ENCODE data around the gene CMIP.

Gene CMIP

DNA sequence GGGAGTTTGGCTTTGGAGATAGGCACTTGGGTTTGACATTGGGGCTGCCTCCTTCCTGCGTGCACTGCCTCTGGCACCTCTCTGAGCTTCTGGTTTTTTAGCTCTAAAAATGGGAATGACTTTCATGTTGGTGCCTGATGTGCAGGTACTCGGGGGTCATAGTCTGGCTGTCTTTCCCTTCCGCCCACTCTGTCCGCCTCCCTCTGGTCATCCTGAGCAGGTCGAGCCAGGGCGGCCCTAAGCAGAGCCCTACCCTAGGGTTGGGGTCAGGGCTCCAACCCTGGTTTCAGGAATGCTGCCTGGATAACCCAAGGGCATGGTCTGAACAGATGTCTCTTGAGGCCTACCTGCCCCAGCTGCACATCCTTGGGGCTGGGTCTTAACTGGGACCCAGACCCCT is 64.8 kb downstream of the CMIP start:
- H3K4me2 ChIP-seq (ENCODE audit: low read length) = no peak overlapping the region
- H3K27me3 ChIP-seq (ENCODE audit: control insufficient read depth, insufficient read depth, low read length) = no peaks in the 10 kb centered on the region
- H3K36me3 ChIP-seq (ENCODE audit: control insufficient read depth, insufficient read depth, low read length) = no peaks in the 10 kb centered on the region
- H3K4me1 ChIP-seq = no peaks in the 10 kb centered on the region
- H3K79me2 ChIP-seq = peaks cover 16% of the 10 kb centered on the region
- TF ChIP-seq, protein P1, sequence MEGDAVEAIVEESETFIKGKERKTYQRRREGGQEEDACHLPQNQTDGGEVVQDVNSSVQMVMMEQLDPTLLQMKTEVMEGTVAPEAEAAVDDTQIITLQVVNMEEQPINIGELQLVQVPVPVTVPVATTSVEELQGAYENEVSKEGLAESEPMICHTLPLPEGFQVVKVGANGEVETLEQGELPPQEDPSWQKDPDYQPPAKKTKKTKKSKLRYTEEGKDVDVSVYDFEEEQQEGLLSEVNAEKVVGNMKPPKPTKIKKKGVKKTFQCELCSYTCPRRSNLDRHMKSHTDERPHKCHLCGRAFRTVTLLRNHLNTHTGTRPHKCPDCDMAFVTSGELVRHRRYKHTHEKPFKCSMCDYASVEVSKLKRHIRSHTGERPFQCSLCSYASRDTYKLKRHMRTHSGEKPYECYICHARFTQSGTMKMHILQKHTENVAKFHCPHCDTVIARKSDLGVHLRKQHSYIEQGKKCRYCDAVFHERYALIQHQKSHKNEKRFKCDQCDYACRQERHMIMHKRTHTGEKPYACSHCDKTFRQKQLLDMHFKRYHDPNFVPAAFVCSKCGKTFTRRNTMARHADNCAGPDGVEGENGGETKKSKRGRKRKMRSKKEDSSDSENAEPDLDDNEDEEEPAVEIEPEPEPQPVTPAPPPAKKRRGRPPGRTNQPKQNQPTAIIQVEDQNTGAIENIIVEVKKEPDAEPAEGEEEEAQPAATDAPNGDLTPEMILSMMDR (IDR thresholded peaks at IDR 0.05) = no peak
- H3K4me3 ChIP-seq (ENCODE audit: low read depth, low read length) = no peak overlapping the region
- no peaks in the 10 kb centered on the region for H3K9me3 ChIP-seq (ENCODE audit: control insufficient read depth, low read length)
- H3K9ac ChIP-seq = no peak overlapping the region
- H3K27ac ChIP-seq = no peak overlapping the region
- no peak overlapping the region for H2AFZ ChIP-seq

DNA sequence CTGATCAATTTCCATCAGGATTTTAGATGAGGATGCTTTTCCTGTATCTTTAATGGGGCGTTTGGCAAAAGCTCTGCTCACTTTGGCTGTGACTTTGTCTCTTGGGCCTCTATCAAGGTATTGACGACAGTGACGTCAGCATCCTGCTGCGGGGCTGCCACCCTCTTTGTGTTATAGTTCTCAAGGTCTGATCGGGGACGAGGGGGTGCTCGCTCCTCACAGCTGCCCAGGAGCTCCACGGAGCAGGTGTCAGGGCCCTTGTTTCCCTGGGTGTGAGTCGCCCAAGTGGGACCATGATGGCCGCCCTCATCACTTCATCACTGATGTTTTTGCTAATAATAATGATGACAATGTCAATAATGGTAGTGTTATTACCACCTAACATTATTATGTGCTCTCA is 65.4 kb downstream of the CMIP start:
- Histone ChIP-seq H3K4me3 (ENCODE audit: low read depth, low read length) (no peak overlapping the region), H3K36me3 (ENCODE audit: control insufficient read depth, insufficient read depth, low read length) (no peaks in the 10 kb centered on the region), H3K9ac (no peak overlapping the region), H3K9me3 (ENCODE audit: control insufficient read depth, low read length) (no peaks in the 10 kb centered on the region), H3K27me3 (ENCODE audit: control insufficient read depth, insufficient read depth, low read length) (no peaks in the 10 kb centered on the region), H3K4me2 (ENCODE audit: low read length) (no peak overlapping the region), H3K79me2 (peaks cover 16% of the 10 kb centered on the region), H3K27ac (no peak overlapping the region), H2AFZ (no peak overlapping the region), H3K4me1 (no peaks in the 10 kb centered on the region)
- TF ChIP-seq, protein P1 (IDR thresholded peaks at IDR 0.05) = no peak

DNA sequence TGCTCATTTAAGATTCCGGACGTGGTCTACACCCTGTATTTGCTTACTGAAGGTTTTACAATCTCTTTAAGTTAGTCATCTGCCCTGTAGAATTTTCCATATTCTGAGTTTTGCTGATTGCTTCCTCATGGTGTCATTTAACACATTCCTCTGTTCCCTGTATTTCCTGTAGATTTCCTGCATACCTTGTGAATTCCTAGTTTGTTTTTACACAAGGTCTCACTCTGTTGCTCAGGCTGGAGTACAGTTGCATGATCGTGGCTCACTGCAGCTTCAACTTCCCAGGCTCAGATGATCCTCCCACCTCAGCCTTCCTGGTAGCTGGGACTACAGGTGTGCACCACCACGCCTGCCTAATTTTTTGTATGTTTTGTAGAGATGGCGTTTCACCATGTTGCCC is 66.8 kb downstream of the CMIP start:
- peaks cover 21% of the 10 kb centered on the region for H3K79me2 ChIP-seq
- H3K9ac ChIP-seq = no peak overlapping the region
- no peaks in the 10 kb centered on the region for H3K4me1 ChIP-seq
- H3K36me3 ChIP-seq (ENCODE audit: control insufficient read depth, insufficient read depth, low read length) = no peaks in the 10 kb centered on the region
- TF ChIP-seq, protein P1 (IDR thresholded peaks at IDR 0.05) = no peak
- H3K27ac ChIP-seq = no peak overlapping the region
- H3K9me3 ChIP-seq (ENCODE audit: control insufficient read depth, low read length) = no peaks in the 10 kb centered on the region
- no peaks in the 10 kb centered on the region for H3K27me3 ChIP-seq (ENCODE audit: control insufficient read depth, insufficient read depth, low read length)
- no peak overlapping the region for H3K4me3 ChIP-seq (ENCODE audit: low read depth, low read length)
- no peak overlapping the region for H3K4me2 ChIP-seq (ENCODE audit: low read length)
- no peak overlapping the region for H2AFZ ChIP-seq

DNA sequence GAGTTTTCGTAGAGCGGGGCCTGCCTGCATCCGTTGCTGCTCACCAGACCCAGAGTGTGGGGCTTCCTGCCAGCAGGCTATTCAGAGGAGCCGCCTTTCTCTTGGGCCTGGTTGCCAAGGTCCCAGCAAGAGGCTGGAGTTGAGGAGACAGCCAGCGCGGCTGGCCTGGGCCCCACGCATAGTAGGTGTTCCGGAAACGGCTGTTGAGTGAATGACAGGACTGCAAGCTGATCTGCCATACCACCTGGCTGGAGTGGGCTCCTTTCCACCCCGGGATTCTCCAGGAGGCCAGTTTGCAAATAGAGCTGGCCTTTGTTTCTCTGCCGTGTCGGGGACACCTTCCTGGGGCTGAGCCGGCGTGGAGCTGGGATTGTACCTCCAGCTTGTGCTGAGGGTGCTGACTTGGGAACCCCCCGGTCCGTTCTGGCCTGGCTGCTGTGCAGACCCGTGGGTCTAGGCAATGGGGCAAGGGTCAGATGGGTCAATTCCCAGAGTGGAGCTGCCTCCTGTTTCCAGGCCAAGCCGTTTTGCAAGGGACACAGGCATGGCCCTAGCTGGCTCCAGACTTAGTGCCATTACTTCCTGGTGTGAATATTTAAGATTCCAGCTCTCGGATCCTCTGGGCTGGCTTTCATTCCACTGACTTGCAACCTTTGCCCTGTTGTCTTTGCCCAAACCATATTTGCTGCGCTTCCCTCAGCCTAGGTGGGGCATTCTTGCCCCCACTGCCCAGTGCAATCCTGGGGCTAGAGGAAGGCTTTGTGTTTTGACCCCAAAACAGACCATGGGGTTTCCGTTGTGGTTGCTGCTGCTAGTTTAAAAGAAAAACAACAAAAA is 68.8 kb downstream of the CMIP start:
- TF ChIP-seq, protein P1 (IDR thresholded peaks at IDR 0.05) = no peak
- no peaks in the 10 kb centered on the region for H3K9me3 ChIP-seq (ENCODE audit: control insufficient read depth, low read length)
- no peak overlapping the region for H3K27ac ChIP-seq
- H3K4me3 ChIP-seq (ENCODE audit: low read depth, low read length) = no peak overlapping the region
- no peaks in the 10 kb centered on the region for H3K36me3 ChIP-seq (ENCODE audit: control insufficient read depth, insufficient read depth, low read length)
- H3K4me1 ChIP-seq = no peaks in the 10 kb centered on the region
- peaks cover 20% of the 10 kb centered on the region for H3K79me2 ChIP-seq
- no peak overlapping the region for H3K4me2 ChIP-seq (ENCODE audit: low read length)
- no peak overlapping the region for H2AFZ ChIP-seq
- no peak overlapping the region for H3K9ac ChIP-seq
- H3K27me3 ChIP-seq (ENCODE audit: control insufficient read depth, insufficient read depth, low read length) = no peaks in the 10 kb centered on the region

DNA sequence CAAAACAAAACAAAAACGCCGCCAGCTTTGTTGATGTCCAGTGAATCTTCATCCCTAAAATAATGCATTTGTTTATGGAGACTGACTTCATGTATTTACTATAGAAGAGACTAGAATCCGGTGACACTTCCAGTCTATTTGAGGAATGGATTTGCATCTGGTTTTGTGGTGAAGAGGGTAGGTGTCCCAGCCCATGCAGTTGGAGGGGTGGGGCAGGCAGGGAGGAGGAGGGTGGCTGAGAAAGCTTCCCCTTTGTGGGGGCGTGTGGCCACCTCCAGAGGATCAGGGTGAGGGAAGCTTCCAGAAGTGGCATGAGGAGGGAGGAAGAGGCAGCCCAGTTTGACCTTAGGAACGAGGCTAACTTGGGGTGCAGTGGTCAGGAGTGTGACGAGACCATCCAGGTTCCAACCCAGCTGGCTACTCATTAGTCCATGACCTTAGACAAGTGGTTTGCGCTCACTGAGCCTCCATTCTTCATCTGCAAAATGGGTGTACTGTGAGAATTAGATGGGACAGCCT is 69.5 kb downstream of the CMIP start:
- no peak overlapping the region for H3K27ac ChIP-seq
- no peak overlapping the region for H2AFZ ChIP-seq
- H3K36me3 ChIP-seq (ENCODE audit: control insufficient read depth, insufficient read depth, low read length) = no peaks in the 10 kb centered on the region
- H3K9ac ChIP-seq = no peak overlapping the region
- H3K79me2 ChIP-seq = peaks cover 20% of the 10 kb centered on the region
- TF ChIP-seq, protein P1 (IDR thresholded peaks at IDR 0.05) = no peak
- no peaks in the 10 kb centered on the region for H3K27me3 ChIP-seq (ENCODE audit: control insufficient read depth, insufficient read depth, low read length)
- no peak overlapping the region for H3K4me3 ChIP-seq (ENCODE audit: low read depth, low read length)
- no peaks in the 10 kb centered on the region for H3K4me1 ChIP-seq
- H3K4me2 ChIP-seq (ENCODE audit: low read length) = no peak overlapping the region
- no peaks in the 10 kb centered on the region for H3K9me3 ChIP-seq (ENCODE audit: control insufficient read depth, low read length)

Data from parathyroid adenoma (tissue), 2 donors.